K562 (cell line): ENCODE data around the gene SYNJ2. TPM values are rescaled to one million over a fixed set of nuclear protein-coding genes. Genes with fewer than 3 reads are reported as not detected.
A peak's percentile ranks its signal among the peaks of the same experiment; 100 is the strongest.

ENCODE experiments used
- ATAC-seq: fragments of 200-7000 bp; cut with Tn5 transposase; 3 replicates; pipeline ENCODE4 v1.9.1; 2020; ENCODE audit warnings: moderate library complexity
- BruUV-seq: library from RNA; stranded (reverse); fragments of 400-500 nt; replicated peaks from 2 replicates; lab custom pipeline; 2021; lab: Mats Ljungman, UMichigan
- CTCF ChIA-PET: fragments of 300-600 bp; formaldehyde crosslinking; extraction: SDS; loops from one replicate; lab custom pipeline; 2021; ENCODE audit warnings: low intra/inter-chr PET ratio; lab: Yijun Ruan, JAX
- POLR2A ChIA-PET: fragments of 300-600, 350-650 bp; sonication (Branson Sonifier 250); formaldehyde crosslinking; extraction: SDS; loops from one replicate; lab custom pipeline; 2021; ENCODE audit warnings: antibody characterized with exemption, inconsistent platforms; lab: Yijun Ruan, JAX
- DNase-seq, 4 experiments: peaks; one replicate each; pipeline versions ENCODE4 v3.0.0 to v3.0.0-alpha.2; 2011 to 2018; ENCODE audit warnings: low spot score in 3 of 4, mixed read lengths in 3 of 4; ENCODE audit errors: extremely low read depth in 1 of 4
- FAIRE-seq: peaks from 2 replicates; lab custom pipeline; 2011; peaks lifted over from hg19 to GRCh38; lab: Jason Lieb, UNC
- H2AFZ ChIP-seq: 2 replicates; pipeline ENCODE4 v1.6.0; 2011; ENCODE audit warnings: low read depth, low read length, control low read depth, inconsistent platforms
- H3K27ac ChIP-seq: fragments of 200-600 bp; 3 replicates; pipeline ENCODE4 v1.8.0; 2011; ENCODE audit warnings: low read depth, mild to moderate bottlenecking, control low read depth, inconsistent platforms, low read length, moderate library complexity, mixed read lengths; ENCODE audit errors: extremely low read depth
- H3K27me3 ChIP-seq, 2 experiments: fragments of 300-600 bp in 1 of 2; 2 replicates in 1 of 2; 3 replicates in 1 of 2; pipeline versions ENCODE4 v1.6.0 to v1.8.0; 2011; ENCODE audit warnings: inconsistent platforms in 2 of 2, low read length in 2 of 2, mild to moderate bottlenecking in 1 of 2, mixed read lengths in 1 of 2, moderate library complexity in 1 of 2; ENCODE audit not compliant: control insufficient read depth in 2 of 2, insufficient read depth in 2 of 2
- H3K36me3 ChIP-seq: fragments of 300-600 bp; 3 replicates; pipeline ENCODE4 v1.8.0; 2011; ENCODE audit warnings: mild to moderate bottlenecking, low read length, inconsistent platforms; ENCODE audit not compliant: control insufficient read depth, insufficient read depth
- H3K4me1 ChIP-seq, 2 experiments: fragments of 200-600 bp in 1 of 2; replicated peaks in 1 of 2; 2 replicates in 1 of 2; 3 replicates in 1 of 2; pipeline versions ENCODE4 v1.5.1 to v1.8.0; 2011; ENCODE audit warnings: inconsistent platforms in 2 of 2, low read length in 2 of 2, mild to moderate bottlenecking in 1 of 2, mixed read lengths in 1 of 2, moderate library complexity in 1 of 2; ENCODE audit not compliant: control insufficient read depth in 2 of 2, insufficient read depth in 2 of 2
- H3K4me2 ChIP-seq: 2 replicates; pipeline ENCODE4 v1.6.1; 2011; ENCODE audit warnings: low read length, control low read depth, inconsistent platforms, mixed read lengths; ENCODE audit not compliant: insufficient read depth
- H3K4me3 ChIP-seq: fragments of 200-600 bp; sonication (generic), shearing (Covaris generic); 2 replicates; pipeline ENCODE4 v1.5.1; 2016; ENCODE audit warnings: control low read depth, inconsistent platforms
- H3K79me2 ChIP-seq: fragments of 200-600 bp; 3 replicates; pipeline ENCODE4 v1.8.0; 2011; ENCODE audit warnings: low read length, inconsistent platforms; ENCODE audit not compliant: control insufficient read depth, insufficient read depth
- H3K9ac ChIP-seq, 2 experiments: 2 replicates each; pipeline versions ENCODE4 v1.6.0 to v1.6.1; 2011; ENCODE audit warnings: low read depth in 2 of 2, low read length in 2 of 2, control low read depth in 1 of 2, inconsistent platforms in 1 of 2, mild to moderate bottlenecking in 1 of 2, mixed read lengths in 1 of 2; ENCODE audit not compliant: insufficient read depth in 1 of 2
- H3K9me1 ChIP-seq: one replicate; pipeline ENCODE4 v1.6.0; 2011; ENCODE audit warnings: inconsistent platforms, mild to moderate bottlenecking, low read length, moderate library complexity; ENCODE audit not compliant: control insufficient read depth, insufficient read depth
- H3K9me3 ChIP-seq: replicated peaks from 2 replicates; pipeline ENCODE4 v1.5.1; 2011; ENCODE audit warnings: low read depth, low read length, inconsistent platforms; ENCODE audit not compliant: control insufficient read depth, insufficient read depth
- H4K20me1 ChIP-seq: replicated peaks from 2 replicates; pipeline ENCODE4 v1.6.1; 2011; ENCODE audit warnings: low read length, inconsistent platforms, mixed read lengths; ENCODE audit not compliant: control insufficient read depth, insufficient read depth
- CC2D1A ChIP-seq: fragments of 450-650 bp; IDR thresholded peaks from 2 replicates; pipeline ENCODE4 v1.6.1; 2017; ENCODE audit warnings: mild to moderate bottlenecking
- L3MBTL2 ChIP-seq: fragments of 450-650 bp; IDR thresholded peaks from 2 replicates; pipeline ENCODE4 v1.6.1; 2016; ENCODE audit warnings: mild to moderate bottlenecking, moderate library complexity
- NFIX ChIP-seq: fragments of 250-450 bp; sonication (Bioruptor Pico); IDR thresholded peaks from 2 replicates; pipeline ENCODE4 v1.4.0; 2020; ENCODE audit warnings: low read depth, mild to moderate bottlenecking, moderate library complexity
- POLR2B ChIP-seq: fragments of 450-650 bp; IDR thresholded peaks from 2 replicates; pipeline ENCODE4 v1.6.1; 2018; ENCODE audit warnings: low read depth; ENCODE audit not compliant: partially characterized antibody
- RBFOX2 ChIP-seq: fragments of 200-400 bp; formaldehyde crosslinking; IDR thresholded peaks from 2 replicates; pipeline ENCODE4 v1.6.1; 2017; ENCODE audit warnings: low read depth, mild to moderate bottlenecking, low read length, moderate library complexity
- TCF7L2 ChIP-seq: fragments of 150-350 bp; IDR thresholded peaks from 2 replicates; pipeline ENCODE4 v1.6.1; 2016; ENCODE audit warnings: low read depth, mild to moderate bottlenecking, low read length, moderate library complexity
- TRIM25 ChIP-seq: fragments of 450-650 bp; IDR thresholded peaks from 2 replicates; pipeline ENCODE4 v1.7.0; 2016; ENCODE audit warnings: borderline replicate concordance
- ZBED1 ChIP-seq: IDR thresholded peaks from 2 replicates; pipeline ENCODE4 v1.6.1; 2014
- ZNF592 ChIP-seq: fragments of 450-650 bp; IDR thresholded peaks from 2 replicates; pipeline ENCODE4 v1.6.1; 2017; ENCODE audit warnings: antibody characterized with exemption, mild to moderate bottlenecking
- ZNF644 ChIP-seq: fragments of 200-800 bp; sonication (Bioruptor generic); IDR thresholded peaks from 2 replicates; pipeline ENCODE4 v1.6.1; 2016; ENCODE audit warnings: low read depth, missing genetic modification characterization, missing compliant biosample characterization
- ZNF764 ChIP-seq: fragments of 250-450 bp; sonication (Bioruptor Pico); IDR thresholded peaks from 2 replicates; pipeline ENCODE4 v1.4.0; 2020; ENCODE audit warnings: low read depth, mild to moderate bottlenecking, moderate library complexity
- WGBS: fragments of 100-300 bp; shearing (Covaris generic); methylation state at CpG from one replicate; pipeline ENCODE4 v1.1.6; 2016; ENCODE audit warnings: low coverage, mixed read lengths; ENCODE audit not compliant: insufficient coverage; ENCODE audit errors: missing lambda C conversion rate; 5-methylcytosine and 5-hydroxymethylcytosine counted together
- in situ Hi-C: fragments of 300-500 bp; cut with MboI; formaldehyde crosslinking; loops from 4 replicates; pipeline ENCODE4 v1.15.0; 2018; ENCODE audit warnings: inconsistent platforms, mixed read lengths
- intact Hi-C: fragments of 100-400 bp; cut with micrococcal nuclease; formaldehyde crosslinking; loops from 2 replicates; pipeline ENCODE4 v1.14.2; 2022
- polyA plus RNA-seq, 8 experiments: library from polyadenylated mRNA; depleted of rRNA in 4 of 8; stranded (reverse) in 5 of 8; unstranded in 3 of 8; fragments of >200 nt; fragmentation: Nextera tagmentation in 2 of 8; fragmentation: Illumina TruSeq in 1 of 8; extraction: Ambion mirVana in 2 of 8; extraction: Trizol in 1 of 8; gene quantifications; 2 replicates each; pipeline versions ENCODE4 v1.2.1 to v1.2.3, GENCODE V29; 2011 to 2014; ENCODE audit warnings: inconsistent platforms in 1 of 8, missing spikeins in 1 of 8
- total RNA-seq, 7 experiments: library from RNA; depleted of rRNA in 6 of 7; stranded (reverse); fragments of >200 nt in 6 of 7; fragmentation: Illumina TruSeq in 2 of 7; extraction: Trizol in 2 of 7; gene quantifications; 2 replicates each; pipeline versions ENCODE4 v1.2.1 to v1.2.3, GENCODE V29; 2011 to 2021; ENCODE audit warnings: low replicate concordance in 1 of 7
- TF ChIP-seq, protein P1 (sequence below): fragments of 450-650 bp; formaldehyde crosslinking; IDR thresholded peaks from 2 replicates; pipeline ENCODE4 v1.4.0; 2022; ENCODE audit warnings: mild to moderate bottlenecking, moderate library complexity

SYNJ2 gene
- total and polyA plus RNA-seq, 9 of the 15 experiments (the other 6 are each of a cell fraction or from before 2014, with no cell fraction given), result 3.0 to 27.7 (median 17.8) TPM

GRCh38 chr6:158040051-158040803 lies 58.6 kb downstream of the SYNJ2 start (continued):
- peak; percentile 44; the same call in 1 of the 2 replicates for TF ChIP-seq TRIM25

DNA sequence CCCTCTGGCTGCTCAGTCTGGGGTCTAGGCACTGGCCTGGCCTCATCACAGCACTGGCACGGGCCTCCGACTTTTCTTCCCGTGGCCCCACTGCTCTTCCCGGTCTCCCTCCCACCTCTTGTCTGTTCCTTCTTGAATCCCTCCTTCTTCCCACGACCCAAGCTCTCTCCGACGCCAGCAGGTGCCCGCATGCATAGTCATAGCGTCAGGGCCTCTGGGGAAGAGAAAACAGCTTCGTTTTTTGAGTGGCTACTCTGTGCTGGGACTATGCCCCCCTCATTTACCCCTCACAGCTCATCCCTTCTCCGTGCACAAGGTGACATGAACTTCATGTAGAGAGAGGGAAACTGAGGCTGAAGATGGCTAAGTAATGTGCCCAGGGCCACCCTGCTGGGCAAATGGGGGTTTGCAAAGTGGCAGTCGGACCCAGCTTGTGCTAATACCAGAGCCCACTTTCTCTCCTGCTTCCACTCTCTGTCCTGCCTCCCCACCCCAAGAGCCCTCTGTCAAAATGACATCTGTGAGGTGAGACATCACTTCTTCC lies 59.2 kb downstream of the SYNJ2 start:
- intact Hi-C loops, result loop anchor here (2.0 kb wide), 1 partner anchor 58 kb away; no protein-coding TSS in a partner anchor
- peak; percentile 9 for ATAC-seq
- H3K27ac ChIP-seq, result peak overlapping the region; percentile 80
- H3K4me1 ChIP-seq, result peaks cover 46 to 60% of the 10 kb centered on the region in 2 experiments
- no peak overlapping the region for H3K4me3 ChIP-seq
- H4K20me1 ChIP-seq, result no peaks in the 10 kb centered on the region
- H3K36me3 ChIP-seq, result peaks cover 20% of the 10 kb centered on the region
- H3K9me1 ChIP-seq, result peaks cover 6% of the 10 kb centered on the region
- no peaks in the 10 kb centered on the region for H3K27me3 ChIP-seq
- no peak for FAIRE-seq
- in situ Hi-C loops, result no loop called here
- no TSS peak for BruUV-seq
- H3K4me2 ChIP-seq, result peak overlapping the region; percentile 79
- H2AFZ ChIP-seq, result peak overlapping the region; percentile 18
- H3K79me2 ChIP-seq, result peaks cover 8% of the 10 kb centered on the region; the same call in 2 of the 3 replicates
- 10% methylated on average over 12 of the region's 12 CpGs for WGBS
- ChIA-PET CTCF (no interaction called here), POLR2A (interaction anchor here (0.6 to 4.3 kb wide), 9 partner anchors 8 to 1401 kb away, joined by 3 to 19 read pairs (median 3); no protein-coding TSS in a partner anchor)
- no peaks in the 10 kb centered on the region for H3K9me3 ChIP-seq
- peak overlapping the region; percentile 57 to 84; a peak in 3 of 4 replicates for H3K9ac ChIP-seq
- no peak for DNase-seq
- TF ChIP-seq ZNF644 (peak; percentile 17; the same call in 1 of the 2 replicates), TCF7L2 (no peak), RBFOX2 (0 out of 2 replicates have a peak, but pooled peaks have one; percentile 34), CC2D1A (no peak), ZBED1 (0 out of 2 replicates have a peak, but pooled peaks have one; percentile 16), L3MBTL2 (peak; percentile 18; the same call in 1 of the 2 replicates), ZNF764 (CRISPR knock-in tag) (peak; percentile 22; the same call in 1 of the 2 replicates), POLR2B (no peak), NFIX (no peak), ZNF592 (peak; percentile 21; the same call in 1 of the 2 replicates)
- TF ChIP-seq, protein P1, sequence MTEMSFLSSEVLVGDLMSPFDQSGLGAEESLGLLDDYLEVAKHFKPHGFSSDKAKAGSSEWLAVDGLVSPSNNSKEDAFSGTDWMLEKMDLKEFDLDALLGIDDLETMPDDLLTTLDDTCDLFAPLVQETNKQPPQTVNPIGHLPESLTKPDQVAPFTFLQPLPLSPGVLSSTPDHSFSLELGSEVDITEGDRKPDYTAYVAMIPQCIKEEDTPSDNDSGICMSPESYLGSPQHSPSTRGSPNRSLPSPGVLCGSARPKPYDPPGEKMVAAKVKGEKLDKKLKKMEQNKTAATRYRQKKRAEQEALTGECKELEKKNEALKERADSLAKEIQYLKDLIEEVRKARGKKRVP, result 0 out of 2 replicates have a peak, but pooled peaks have one; percentile 10
